D721Med (cell line): ENCODE measurements around the gene RELT.

Experiments
- DNase-seq: peaks from one replicate; pipeline ENCODE4 v3.0.0; 2011; ENCODE audit warnings: low spot score; ENCODE audit not compliant: insufficient read length
- FAIRE-seq: peaks from 2 replicates; lab custom pipeline; 2011; peaks lifted over from hg19 to GRCh38; lab: Jason Lieb, UNC
- CTCF ChIP-seq: IDR thresholded peaks from 2 replicates; pipeline ENCODE4 v1.5.1; 2012; ENCODE audit warnings: mild to moderate bottlenecking, control low read depth; ENCODE audit not compliant: insufficient read depth; ENCODE audit errors: missing control alignments

RELT gene

GRCh38 chr11:73439002-73439843, 63.0 kb downstream of the RELT start:
- FAIRE-seq (no peak), DNase-seq (no peak)
- TF ChIP-seq CTCF: no peak

GRCh38 chr11:73445980-73446379, 69.8 kb downstream of the RELT start:
- DNase-seq: no peak
- no peak for TF ChIP-seq CTCF
- no peak for FAIRE-seq

GRCh38 chr11:73446766-73447165, 70.6 kb downstream of the RELT start:
- DNase-seq (no peak), FAIRE-seq (no peak)
- no peak for TF ChIP-seq CTCF
